NT2/D1 (cell line): ENCODE results near the gene TMEM238L.

ENCODE experiments used
- SUZ12 ChIP-seq: IDR thresholded peaks from 2 replicates; pipeline ENCODE4 v1.6.1; 2011; ENCODE audit not compliant: insufficient read length, insufficient read depth; ENCODE audit errors: extremely low read depth
- YY1 ChIP-seq: IDR thresholded peaks from 2 replicates; pipeline ENCODE4 v1.6.1; 2011; ENCODE audit not compliant: insufficient read length, insufficient read depth
- ZNF274 ChIP-seq: IDR thresholded peaks from 2 replicates; pipeline ENCODE4 v1.6.1; 2011; ENCODE audit warnings: mild to moderate bottlenecking, low read depth, low read length

DNA sequence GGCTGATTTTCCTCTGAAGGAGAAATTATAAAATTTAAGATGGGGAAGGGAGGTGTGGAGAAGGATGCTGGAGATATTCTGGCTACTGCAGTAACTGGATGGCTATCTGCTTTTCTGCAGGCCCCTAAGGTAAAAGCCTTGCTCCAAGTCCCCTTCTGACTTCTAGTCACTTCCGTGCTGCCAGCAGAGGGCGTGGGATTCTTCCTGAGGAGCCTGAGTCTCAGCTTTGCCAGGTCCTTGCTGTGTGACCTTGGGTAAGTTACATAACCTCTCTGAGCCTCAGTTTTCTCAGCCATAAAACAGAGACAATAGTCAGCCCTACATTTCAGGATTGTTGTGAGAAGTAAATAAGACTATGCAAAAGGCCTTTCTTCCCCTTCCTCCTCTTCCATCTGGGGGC is 49.8 kb downstream of the TMEM238L start:
- TF ChIP-seq SUZ12 (no peak), YY1 (no peak), ZNF274 (no peak)
